ENCODE data around the gene AMDHD2.

DNA sequence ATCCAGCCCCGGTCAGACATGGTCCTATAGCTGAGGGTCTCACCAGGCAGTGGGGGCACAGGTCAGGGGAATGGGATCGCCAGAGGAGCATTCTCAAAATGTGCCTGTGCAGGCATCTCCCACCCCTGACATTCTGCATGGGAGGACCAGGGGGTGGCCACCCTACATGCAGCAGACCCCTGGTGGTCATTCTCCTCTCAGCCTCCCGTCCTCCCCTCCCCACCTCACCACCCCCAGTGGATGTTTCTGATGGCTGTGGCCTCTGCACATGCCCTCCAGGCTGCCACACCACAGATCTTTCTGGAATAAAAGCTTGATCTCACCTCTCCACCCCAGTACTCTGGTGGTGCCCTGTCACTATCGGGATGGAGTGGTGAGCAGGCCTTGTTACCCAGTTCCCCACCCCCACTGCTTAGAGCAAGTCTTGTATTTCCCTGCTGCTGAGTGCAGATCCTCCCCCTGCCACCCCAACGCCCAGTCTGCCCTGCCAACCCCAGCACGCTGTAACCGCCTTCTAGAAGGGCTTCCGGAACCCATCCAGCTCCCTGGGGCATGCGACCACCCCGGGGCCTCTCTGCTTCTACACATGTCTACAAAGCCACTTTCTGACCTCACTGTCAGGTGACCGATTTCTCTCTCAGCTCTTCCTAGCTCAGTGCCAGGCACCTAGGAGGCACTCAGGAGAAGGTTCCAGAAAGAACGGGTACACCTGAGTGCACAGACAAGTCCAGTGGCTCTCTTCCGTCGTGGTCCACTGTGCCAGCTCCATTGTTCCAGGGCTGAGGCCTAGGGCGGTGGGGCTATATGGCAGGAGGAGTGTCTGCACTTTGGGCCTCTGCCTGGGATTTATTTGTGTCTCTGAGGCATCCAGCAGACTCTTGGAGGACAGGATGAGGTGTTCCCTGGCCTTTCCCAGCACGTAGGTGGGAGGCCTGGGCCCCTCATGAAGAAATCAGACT, 36.0 kb upstream of the AMDHD2 start:
- TF ChIP-seq EZH2 (IDR thresholded peaks at IDR 0.05; ENCODE audit: insufficient read depth, poor library complexity, severe bottlenecking) = no peak
- no peak for TF ChIP-seq EZH2phosphoT487 (IDR thresholded peaks at IDR 0.05; ENCODE audit: insufficient read depth, low read depth)

Data from GM23248 (cell line).